ENCODE measurements around the gene CLEC2A.

DNA sequence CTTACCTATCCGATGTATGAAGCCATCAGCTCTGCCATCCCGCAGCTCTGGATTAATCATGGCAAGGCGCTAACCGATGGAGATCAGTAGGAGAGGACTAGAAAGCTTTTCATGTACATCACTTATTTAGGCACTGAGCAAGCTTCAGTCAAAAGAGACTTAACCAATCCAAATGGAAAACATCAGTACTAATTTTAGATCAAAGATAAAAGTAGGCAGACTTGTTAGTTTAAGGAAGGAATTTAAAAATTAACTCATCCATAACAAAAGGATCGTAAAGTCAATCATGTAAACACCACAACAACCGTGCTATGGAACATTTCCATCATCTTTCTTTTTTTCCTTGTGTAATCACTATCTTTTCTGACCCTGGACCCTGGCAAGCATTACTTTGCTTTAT is at the start of gene CLEC2A:
- TF ChIP-seq EZH2phosphoT487 (IDR thresholded peaks at IDR 0.05; ENCODE audit: insufficient read depth, low read depth) (no peak), EZH2 (IDR thresholded peaks at IDR 0.05; ENCODE audit: insufficient read depth, poor library complexity, severe bottlenecking) (no peak)
